SK-N-SH (cell line): ENCODE results near the gene S100A16. TPM values are rescaled to one million over a fixed set of nuclear protein-coding genes. Genes with fewer than 3 reads are reported as not detected.

Source experiments
- CTCF ChIA-PET: fragments of 300-600, 350-600 bp; formaldehyde crosslinking; extraction: SDS; loops from one replicate; lab custom pipeline; 2021; lab: Yijun Ruan, JAX
- POLR2A ChIA-PET: fragments of 350-600 bp; sonication (Branson Sonifier 250); formaldehyde crosslinking; extraction: SDS; loops from one replicate; lab custom pipeline; 2020; ENCODE audit warnings: antibody characterized with exemption, inconsistent platforms; lab: Yijun Ruan, JAX
- DNase-seq: peaks from one replicate; pipeline ENCODE4 v3.0.0; 2012
- H2AFZ ChIP-seq: fragments of 200-600 bp; sonication (generic); 2 replicates; pipeline ENCODE4 v1.8.1; 2016; ENCODE audit warnings: antibody characterized with exemption, mild to moderate bottlenecking, low read depth
- H3F3A ChIP-seq: fragments of 200-600 bp; sonication (generic); replicated peaks from 2 replicates; pipeline ENCODE3; 2016; ENCODE audit warnings: antibody characterized with exemption, mild to moderate bottlenecking; ENCODE audit not compliant: insufficient read depth
- H3K27ac ChIP-seq, 2 experiments: fragments of 200-500 bp in 1 of 2; fragments of 200-600 bp in 1 of 2; sonication (Bioruptor generic) in 1 of 2; sonication (generic), shearing (Covaris generic) in 1 of 2; 2 replicates each; pipeline versions ENCODE4 v1.5.1 to v1.6.1; 2014 to 2016; ENCODE audit warnings: low read depth in 2 of 2, inconsistent platforms in 1 of 2, low read length in 1 of 2, mild to moderate bottlenecking in 1 of 2, mixed read lengths in 1 of 2
- H3K27me3 ChIP-seq: fragments of 200-600 bp; sonication (generic), shearing (Covaris generic); 2 replicates; pipeline ENCODE4 v1.6.1; 2016; ENCODE audit warnings: mixed run types; ENCODE audit not compliant: insufficient read depth
- H3K36me3 ChIP-seq, 2 experiments: fragments of 200-500 bp in 1 of 2; fragments of 200-600 bp in 1 of 2; sonication (Bioruptor generic) in 1 of 2; sonication (generic) in 1 of 2; replicated peaks in 1 of 2; 2 replicates each; pipeline versions ENCODE3 to v1.5.1; 2014 to 2016; ENCODE audit warnings: low read length in 1 of 2, mild to moderate bottlenecking in 1 of 2; ENCODE audit not compliant: insufficient read depth in 2 of 2, control insufficient read depth in 1 of 2
- H3K4me1 ChIP-seq, 2 experiments: fragments of 200-500 bp in 1 of 2; fragments of 200-600 bp in 1 of 2; sonication (Bioruptor generic) in 1 of 2; sonication (generic), shearing (Covaris generic) in 1 of 2; 2 replicates each; pipeline versions ENCODE4 v1.5.1 to v1.6.1; 2014 to 2016; ENCODE audit warnings: low read depth in 1 of 2, low read length in 1 of 2, mixed run types in 1 of 2; ENCODE audit not compliant: insufficient read depth in 2 of 2, control insufficient read depth in 1 of 2
- H3K4me2 ChIP-seq: fragments of 200-600 bp; sonication (generic), shearing (Covaris generic); 2 replicates; pipeline ENCODE4 v1.6.1; 2017; ENCODE audit warnings: mixed run types
- H3K4me3 ChIP-seq, 2 experiments: fragments of 200-500 bp in 1 of 2; fragments of 200-600 bp in 1 of 2; sonication (Bioruptor generic) in 1 of 2; sonication (generic), shearing (Covaris generic) in 1 of 2; 2 replicates each; pipeline versions ENCODE4 v1.5.1 to v1.8.1; 2014 to 2016; ENCODE audit warnings: low read depth in 2 of 2, inconsistent platforms in 1 of 2, low read length in 1 of 2, mild to moderate bottlenecking in 1 of 2, mixed read lengths in 1 of 2, moderate library complexity in 1 of 2
- H3K79me2 ChIP-seq: fragments of 200-600 bp; sonication (generic); 2 replicates; pipeline ENCODE4 v1.8.1; 2017; ENCODE audit warnings: mild to moderate bottlenecking; ENCODE audit not compliant: insufficient read depth
- H3K9ac ChIP-seq: fragments of 200-600 bp; sonication (generic); 2 replicates; pipeline ENCODE4 v1.6.1; 2017; ENCODE audit warnings: mixed run types
- H3K9me2 ChIP-seq: fragments of 200-600 bp; sonication (generic); 2 replicates; pipeline ENCODE4 v1.6.1; 2017; ENCODE audit warnings: mixed run types
- H3K9me3 ChIP-seq: fragments of 200-600 bp; sonication (generic); 2 replicates; pipeline ENCODE4 v1.6.1; 2017; ENCODE audit warnings: mixed run types, mild to moderate bottlenecking, moderate library complexity
- H4K20me1 ChIP-seq: fragments of 200-600 bp; sonication (generic); 2 replicates; pipeline ENCODE4 v1.6.1; 2017; ENCODE audit warnings: mild to moderate bottlenecking, mixed run types; ENCODE audit not compliant: insufficient read depth
- CHD2 ChIP-seq: fragments of 150-350 bp; IDR thresholded peaks from 2 replicates; pipeline ENCODE4 v1.6.1; 2018; ENCODE audit warnings: low read length; ENCODE audit not compliant: partially characterized antibody
- ELF1 ChIP-seq: IDR thresholded peaks from 2 replicates; pipeline ENCODE4 v1.4.0; 2012
- EP300 ChIP-seq, 2 experiments: IDR thresholded peaks; 2 replicates each; pipeline versions ENCODE4 v1.4.0 to v1.6.1; 2012; ENCODE audit warnings: borderline replicate concordance in 1 of 2, low read depth in 1 of 2, low read length in 1 of 2
- EZH2phosphoT487 ChIP-seq: fragments of 200-600 bp; sonication (generic); IDR thresholded peaks from 2 replicates; pipeline ENCODE4 v1.6.1; 2017; ENCODE audit warnings: low read depth, mixed run types, mild to moderate bottlenecking, antibody characterized with exemption, moderate library complexity, borderline replicate concordance
- FOSL2 ChIP-seq: IDR thresholded peaks from 2 replicates; pipeline ENCODE4 v1.4.0; 2012; ENCODE audit warnings: low read depth, mild to moderate bottlenecking, moderate library complexity, borderline replicate concordance
- FOXM1 ChIP-seq: IDR thresholded peaks from 2 replicates; pipeline ENCODE4 v1.4.0; 2012; ENCODE audit warnings: low read depth, mild to moderate bottlenecking
- GATA2 ChIP-seq: sonication (generic); formaldehyde crosslinking; IDR thresholded peaks from 2 replicates; pipeline ENCODE4 v1.5.0; 2020; ENCODE audit warnings: mild to moderate bottlenecking, missing genetic modification reagents
- JUND ChIP-seq: IDR thresholded peaks from 2 replicates; pipeline ENCODE4 v1.4.0; 2012
- MEF2A ChIP-seq: IDR thresholded peaks from 2 replicates; pipeline ENCODE4 v1.4.0; 2012; ENCODE audit warnings: low read depth, borderline replicate concordance
- MXI1 ChIP-seq: IDR thresholded peaks from 2 replicates; pipeline ENCODE4 v1.6.1; 2012; ENCODE audit warnings: mild to moderate bottlenecking, low read depth, low read length, improper control_type of control experiment
- NRF1 ChIP-seq: IDR thresholded peaks from 2 replicates; pipeline ENCODE4 v1.6.1; 2012; ENCODE audit warnings: low read depth, mild to moderate bottlenecking, low read length
- RAD21 ChIP-seq: IDR thresholded peaks from 2 replicates; pipeline ENCODE4 v1.6.1; 2012; ENCODE audit warnings: mild to moderate bottlenecking, low read length
- SMC3 ChIP-seq: IDR thresholded peaks from 2 replicates; pipeline ENCODE4 v1.6.1; 2012; ENCODE audit warnings: low read depth, low read length, improper control_type of control experiment
- TAF1 ChIP-seq: IDR thresholded peaks from 2 replicates; pipeline ENCODE4 v1.6.1; 2012; ENCODE audit warnings: low read depth, mild to moderate bottlenecking, low read length, moderate library complexity, borderline replicate concordance
- TEAD4 ChIP-seq: IDR thresholded peaks from 2 replicates; pipeline ENCODE4 v1.4.0; 2012; ENCODE audit warnings: mild to moderate bottlenecking, borderline replicate concordance; ENCODE audit not compliant: insufficient read depth
- YY1 ChIP-seq: IDR thresholded peaks from 2 replicates; pipeline ENCODE4 v1.4.0; 2012; ENCODE audit warnings: low read depth, mild to moderate bottlenecking
- WGBS: methylation state at CpG from one replicate; pipeline ENCODE4 v1.1.6; 2017; ENCODE audit warnings: low lambda C conversion rate; 5-methylcytosine and 5-hydroxymethylcytosine counted together
- polyA plus RNA-seq, 3 experiments: library from polyadenylated mRNA; depleted of rRNA; stranded (reverse); fragments of >200 nt; gene quantifications; 2 replicates each; pipeline ENCODE4 v1.2.3, GENCODE V29; 2012
- TF ChIP-seq, protein P1 (sequence below): fragments of 200-600 bp; sonication (generic); IDR thresholded peaks from 2 replicates; pipeline ENCODE4 v1.6.1; 2017; ENCODE audit warnings: antibody characterized with exemption, mild to moderate bottlenecking, moderate library complexity
- TF ChIP-seq, protein P2 (sequence below): IDR thresholded peaks from 2 replicates; pipeline ENCODE4 v1.4.0; 2012; ENCODE audit warnings: low read depth, borderline replicate concordance
- TF ChIP-seq, protein P3 (sequence below): fragments of 150-350 bp; IDR thresholded peaks from 2 replicates; pipeline ENCODE4 v1.6.1; 2016; ENCODE audit warnings: mild to moderate bottlenecking, low read depth, low read length
- TF ChIP-seq, protein P4 (sequence below): IDR thresholded peaks from 2 replicates; pipeline ENCODE4 v1.4.0; 2012; ENCODE audit warnings: low read depth, borderline replicate concordance

Gene S100A16
- polyA plus RNA-seq, 1 of the 3 experiments (the other 2 are of a cell fraction): 512 TPM

DNA sequence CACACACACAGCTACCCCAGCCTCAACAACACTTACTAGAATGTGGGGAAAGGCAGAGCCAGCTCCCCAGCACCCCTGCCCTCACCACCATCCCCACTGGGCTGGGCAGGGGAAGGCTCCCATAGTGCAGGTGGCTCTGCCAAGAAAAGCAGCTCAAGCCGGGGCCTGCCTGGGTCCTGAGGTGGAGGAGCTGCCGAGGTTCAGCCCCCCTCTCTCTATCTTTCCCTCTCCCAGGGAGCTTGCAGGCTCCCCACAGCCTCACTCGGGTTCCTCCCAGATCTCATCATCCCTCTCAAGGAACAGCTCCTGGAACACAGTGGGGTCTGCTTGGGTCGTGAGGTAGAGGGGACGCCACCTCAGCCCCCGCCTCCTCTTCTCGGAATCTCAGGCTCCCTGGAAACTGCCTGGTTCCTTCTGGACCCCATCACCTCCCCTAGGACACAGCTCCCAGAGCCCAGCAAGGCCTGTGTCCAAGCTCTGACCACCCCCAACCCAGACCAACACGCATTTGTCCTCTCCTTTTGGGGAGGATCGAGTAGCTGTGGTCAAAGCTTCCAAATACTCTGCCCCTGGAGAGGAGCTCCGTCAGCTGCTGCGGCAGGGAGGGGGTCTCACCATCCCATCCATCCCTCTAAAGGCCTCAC lies 704 bp downstream of the S100A16 start (continued):
- TF ChIP-seq, protein P1, sequence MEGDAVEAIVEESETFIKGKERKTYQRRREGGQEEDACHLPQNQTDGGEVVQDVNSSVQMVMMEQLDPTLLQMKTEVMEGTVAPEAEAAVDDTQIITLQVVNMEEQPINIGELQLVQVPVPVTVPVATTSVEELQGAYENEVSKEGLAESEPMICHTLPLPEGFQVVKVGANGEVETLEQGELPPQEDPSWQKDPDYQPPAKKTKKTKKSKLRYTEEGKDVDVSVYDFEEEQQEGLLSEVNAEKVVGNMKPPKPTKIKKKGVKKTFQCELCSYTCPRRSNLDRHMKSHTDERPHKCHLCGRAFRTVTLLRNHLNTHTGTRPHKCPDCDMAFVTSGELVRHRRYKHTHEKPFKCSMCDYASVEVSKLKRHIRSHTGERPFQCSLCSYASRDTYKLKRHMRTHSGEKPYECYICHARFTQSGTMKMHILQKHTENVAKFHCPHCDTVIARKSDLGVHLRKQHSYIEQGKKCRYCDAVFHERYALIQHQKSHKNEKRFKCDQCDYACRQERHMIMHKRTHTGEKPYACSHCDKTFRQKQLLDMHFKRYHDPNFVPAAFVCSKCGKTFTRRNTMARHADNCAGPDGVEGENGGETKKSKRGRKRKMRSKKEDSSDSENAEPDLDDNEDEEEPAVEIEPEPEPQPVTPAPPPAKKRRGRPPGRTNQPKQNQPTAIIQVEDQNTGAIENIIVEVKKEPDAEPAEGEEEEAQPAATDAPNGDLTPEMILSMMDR: no peak
- TF ChIP-seq FOSL2 (no peak), JUND (no peak), EP300 (IDR thresholded peaks at IDR 0.05; ENCODE audit: borderline replicate concordance in 1 of 2, low read depth in 1 of 2, low read length in 1 of 2) (no peak)
- TF ChIP-seq, protein P2, sequence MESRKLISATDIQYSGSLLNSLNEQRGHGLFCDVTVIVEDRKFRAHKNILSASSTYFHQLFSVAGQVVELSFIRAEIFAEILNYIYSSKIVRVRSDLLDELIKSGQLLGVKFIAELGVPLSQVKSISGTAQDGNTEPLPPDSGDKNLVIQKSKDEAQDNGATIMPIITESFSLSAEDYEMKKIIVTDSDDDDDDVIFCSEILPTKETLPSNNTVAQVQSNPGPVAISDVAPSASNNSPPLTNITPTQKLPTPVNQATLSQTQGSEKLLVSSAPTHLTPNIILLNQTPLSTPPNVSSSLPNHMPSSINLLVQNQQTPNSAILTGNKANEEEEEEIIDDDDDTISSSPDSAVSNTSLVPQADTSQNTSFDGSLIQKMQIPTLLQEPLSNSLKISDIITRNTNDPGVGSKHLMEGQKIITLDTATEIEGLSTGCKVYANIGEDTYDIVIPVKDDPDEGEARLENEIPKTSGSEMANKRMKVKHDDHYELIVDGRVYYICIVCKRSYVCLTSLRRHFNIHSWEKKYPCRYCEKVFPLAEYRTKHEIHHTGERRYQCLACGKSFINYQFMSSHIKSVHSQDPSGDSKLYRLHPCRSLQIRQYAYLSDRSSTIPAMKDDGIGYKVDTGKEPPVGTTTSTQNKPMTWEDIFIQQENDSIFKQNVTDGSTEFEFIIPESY: no peak
- TF ChIP-seq, all 33 proteins: peak for 0

DNA sequence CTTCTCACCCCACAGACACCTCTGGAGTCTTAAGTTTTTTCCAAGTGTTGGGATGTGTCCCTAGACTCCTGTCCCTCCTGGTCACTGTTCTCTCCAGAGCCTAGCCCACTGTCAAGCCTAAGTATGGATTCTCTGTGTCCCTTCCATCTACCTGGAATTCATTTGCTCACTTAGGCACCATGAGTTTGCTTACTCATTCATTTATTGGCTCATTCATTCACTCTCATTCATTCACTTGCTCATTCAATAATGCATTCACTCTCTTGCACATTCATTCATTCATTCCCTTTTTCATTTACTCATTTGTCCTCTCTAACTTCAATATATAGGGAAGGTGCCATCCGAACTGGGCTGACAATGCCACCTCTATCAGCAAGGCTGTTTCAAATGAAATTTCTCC lies 1.6 kb downstream of the S100A16 start:
- H3K36me3 ChIP-seq: peaks cover 13 to 15% of the 10 kb centered on the region in 2 experiments
- H3K9ac ChIP-seq: no peak overlapping the region
- TF ChIP-seq TAF1 (no peak), SMC3 (no peak), JUND (no peak), YY1 (no peak), MXI1 (no peak), RAD21 (no peak), TEAD4 (no peak), NRF1 (no peak), ELF1 (no peak), CHD2 (no peak), MEF2A (no peak), EP300 (IDR thresholded peaks at IDR 0.05; ENCODE audit: borderline replicate concordance in 1 of 2, low read depth in 1 of 2, low read length in 1 of 2) (no peak), FOXM1 (no peak), EZH2phosphoT487 (no peak), GATA2 (CRISPR knock-in tag) (no peak)
- TF ChIP-seq, protein P3, sequence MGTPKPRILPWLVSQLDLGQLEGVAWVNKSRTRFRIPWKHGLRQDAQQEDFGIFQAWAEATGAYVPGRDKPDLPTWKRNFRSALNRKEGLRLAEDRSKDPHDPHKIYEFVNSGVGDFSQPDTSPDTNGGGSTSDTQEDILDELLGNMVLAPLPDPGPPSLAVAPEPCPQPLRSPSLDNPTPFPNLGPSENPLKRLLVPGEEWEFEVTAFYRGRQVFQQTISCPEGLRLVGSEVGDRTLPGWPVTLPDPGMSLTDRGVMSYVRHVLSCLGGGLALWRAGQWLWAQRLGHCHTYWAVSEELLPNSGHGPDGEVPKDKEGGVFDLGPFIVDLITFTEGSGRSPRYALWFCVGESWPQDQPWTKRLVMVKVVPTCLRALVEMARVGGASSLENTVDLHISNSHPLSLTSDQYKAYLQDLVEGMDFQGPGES: no peak
- TF ChIP-seq, protein P1: no peak
- TF ChIP-seq, protein P4, sequence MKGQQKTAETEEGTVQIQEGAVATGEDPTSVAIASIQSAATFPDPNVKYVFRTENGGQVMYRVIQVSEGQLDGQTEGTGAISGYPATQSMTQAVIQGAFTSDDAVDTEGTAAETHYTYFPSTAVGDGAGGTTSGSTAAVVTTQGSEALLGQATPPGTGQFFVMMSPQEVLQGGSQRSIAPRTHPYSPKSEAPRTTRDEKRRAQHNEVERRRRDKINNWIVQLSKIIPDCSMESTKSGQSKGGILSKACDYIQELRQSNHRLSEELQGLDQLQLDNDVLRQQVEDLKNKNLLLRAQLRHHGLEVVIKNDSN: no peak
- TF ChIP-seq, protein P2: no peak
- H3K4me3 ChIP-seq: peak overlapping the region; percentile 49 to 51; a peak in 2 of 4 replicates
- no peaks in the 10 kb centered on the region for H3K9me2 ChIP-seq
- ChIA-PET POLR2A (no interaction called here), CTCF (interaction anchor here (1.4 to 3.5 kb wide), 3 partner anchors 8 to 40 kb away, joined by 5 to 11 read pairs (median 10); no protein-coding TSS in a partner anchor)
- H2AFZ ChIP-seq: no peak overlapping the region
- no peaks in the 10 kb centered on the region for H3K27me3 ChIP-seq
- 83% methylated on average over 1 of the region's 1 CpG for WGBS
- H3K4me2 ChIP-seq: peak overlapping the region; percentile 67
- no peaks in the 10 kb centered on the region for H3K9me3 ChIP-seq
- H4K20me1 ChIP-seq: no peaks in the 10 kb centered on the region
- peaks cover 15 to 23% of the 10 kb centered on the region in 2 experiments; a peak in 3 of 4 replicates for H3K4me1 ChIP-seq
- H3F3A ChIP-seq: peaks cover 19% of the 10 kb centered on the region
- DNase-seq: no peak
- H3K79me2 ChIP-seq: peaks cover 51% of the 10 kb centered on the region
- no peak overlapping the region for H3K27ac ChIP-seq
